ENCODE results near the gene RPS21.

Gene RPS21

DNA sequence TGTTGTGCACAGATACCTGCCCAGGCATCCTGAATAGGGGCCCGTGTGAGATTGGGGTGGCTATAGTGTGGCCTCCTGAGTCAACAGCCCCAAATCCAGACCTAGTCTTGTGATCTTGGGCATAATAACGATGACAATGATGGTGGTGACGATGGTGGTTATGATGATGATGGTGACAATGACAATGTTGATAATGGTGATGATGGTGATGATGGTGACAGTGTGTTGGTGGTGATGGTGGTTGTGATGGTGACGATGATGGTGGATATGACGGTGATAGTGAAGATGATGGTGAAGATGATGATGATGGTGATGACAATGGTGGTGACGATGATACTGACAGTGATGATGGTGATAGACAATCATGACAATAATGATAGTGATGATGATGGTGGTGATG lies 5.1 kb upstream of the RPS21 start:
- no peak for DNase-seq

DNA sequence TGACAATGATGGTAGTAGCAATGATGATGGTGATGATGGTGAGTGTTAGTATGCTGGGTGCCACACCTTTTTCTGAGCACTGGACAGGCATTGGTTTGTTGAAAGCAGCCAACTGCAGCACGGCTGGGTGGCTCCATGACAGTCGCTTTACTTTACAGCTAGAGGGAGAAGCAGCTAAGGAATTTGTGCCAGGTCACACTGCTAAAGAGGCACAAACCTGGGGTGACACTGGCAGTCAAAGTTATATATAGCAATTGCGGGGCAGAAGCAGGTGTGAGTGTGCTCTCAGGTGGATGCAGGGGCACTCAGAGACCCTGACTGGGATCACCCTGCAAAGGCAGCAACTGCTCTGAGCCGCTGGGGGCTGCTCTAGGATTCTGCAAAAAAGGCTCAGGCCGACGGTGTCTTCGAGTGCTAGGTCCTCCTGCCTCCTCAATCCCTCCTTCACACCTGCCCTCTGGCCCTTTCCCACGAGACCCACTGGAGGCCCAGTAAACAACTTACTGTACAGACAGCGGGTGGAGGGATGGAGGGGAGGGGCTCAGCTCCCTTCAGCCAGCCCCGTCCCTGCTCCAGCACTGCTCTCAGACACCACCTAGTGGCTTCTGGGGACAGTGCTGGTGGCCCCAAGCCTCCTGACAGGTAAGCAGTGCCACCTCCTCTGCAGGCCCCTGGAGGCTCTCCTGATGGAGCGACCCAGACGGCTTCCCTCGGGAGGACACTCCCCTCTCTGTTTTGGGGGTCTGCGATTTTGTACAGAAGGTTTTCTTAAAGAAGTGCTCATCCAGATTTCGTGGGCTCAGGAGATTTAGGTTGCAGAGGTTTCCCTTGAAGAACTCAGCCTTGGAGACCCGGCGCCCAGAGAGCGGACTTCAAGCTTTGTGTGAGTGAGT lies 4.4 kb upstream of the RPS21 start:
- peak; percentile 38 for DNase-seq

DNA sequence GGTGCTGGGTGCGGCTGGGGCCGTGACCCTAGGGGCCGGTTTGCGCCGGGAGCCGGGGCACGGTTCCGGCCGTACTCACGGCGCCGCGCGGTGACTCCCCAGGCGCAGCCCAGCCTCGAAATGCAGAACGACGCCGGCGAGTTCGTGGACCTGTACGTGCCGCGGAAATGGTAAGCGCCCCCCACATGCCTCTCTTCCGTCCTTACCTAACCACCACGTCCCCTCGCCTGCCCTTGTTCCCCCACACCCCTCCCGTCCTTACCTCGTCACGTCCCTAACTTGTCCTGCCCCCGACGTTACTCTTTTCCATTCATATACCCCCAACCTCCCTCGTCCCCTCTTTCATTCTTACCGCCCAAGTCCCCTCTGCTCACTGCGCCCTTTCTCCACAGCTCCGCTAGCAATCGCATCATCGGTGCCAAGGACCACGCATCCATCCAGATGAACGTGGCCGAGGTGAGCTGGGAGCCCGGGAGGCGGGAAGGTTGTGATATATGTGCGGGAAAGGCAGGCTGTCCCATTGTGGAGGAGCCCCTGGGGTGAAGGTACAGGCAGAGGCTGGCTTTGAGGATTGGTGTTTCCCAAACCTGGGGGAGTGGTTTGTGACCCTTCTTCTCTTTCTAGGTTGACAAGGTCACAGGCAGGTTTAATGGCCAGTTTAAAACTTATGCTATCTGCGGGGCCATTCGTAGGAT lies 463 bp downstream of the RPS21 start:
- DNase-seq: no peak

DNA sequence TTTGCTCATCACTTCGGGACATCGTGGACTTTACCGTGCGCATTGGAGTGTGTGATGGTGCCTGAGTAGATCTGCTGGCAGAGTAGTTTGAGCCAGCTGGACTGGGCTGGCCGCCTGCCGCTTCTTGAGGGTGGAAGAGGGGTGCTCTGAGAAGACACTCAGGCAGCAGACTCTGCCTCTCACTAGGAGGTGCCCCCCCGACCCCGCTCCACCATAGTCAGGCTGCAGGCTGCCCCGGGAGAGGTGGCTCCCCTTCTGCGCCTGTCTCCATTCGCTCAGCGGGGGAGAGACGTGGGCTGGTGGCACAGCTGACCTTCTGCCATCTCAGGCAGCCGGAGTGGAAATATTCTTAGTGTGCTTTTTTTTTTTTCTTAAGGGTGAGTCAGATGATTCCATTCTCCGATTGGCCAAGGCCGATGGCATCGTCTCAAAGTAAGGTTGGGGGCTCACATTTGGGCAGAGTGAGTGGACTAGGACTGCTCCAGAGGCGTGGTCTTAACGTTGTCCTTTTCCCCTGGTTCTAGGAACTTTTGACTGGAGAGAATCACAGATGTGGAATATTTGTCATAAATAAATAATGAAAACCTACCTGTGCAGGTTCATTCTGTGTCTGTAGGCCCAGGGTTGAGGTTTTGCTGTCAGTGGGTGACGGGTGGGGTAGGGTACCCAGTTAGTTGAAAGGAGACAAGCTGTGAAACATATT lies 1.2 kb downstream of the RPS21 start:
- no peak for DNase-seq

DNA sequence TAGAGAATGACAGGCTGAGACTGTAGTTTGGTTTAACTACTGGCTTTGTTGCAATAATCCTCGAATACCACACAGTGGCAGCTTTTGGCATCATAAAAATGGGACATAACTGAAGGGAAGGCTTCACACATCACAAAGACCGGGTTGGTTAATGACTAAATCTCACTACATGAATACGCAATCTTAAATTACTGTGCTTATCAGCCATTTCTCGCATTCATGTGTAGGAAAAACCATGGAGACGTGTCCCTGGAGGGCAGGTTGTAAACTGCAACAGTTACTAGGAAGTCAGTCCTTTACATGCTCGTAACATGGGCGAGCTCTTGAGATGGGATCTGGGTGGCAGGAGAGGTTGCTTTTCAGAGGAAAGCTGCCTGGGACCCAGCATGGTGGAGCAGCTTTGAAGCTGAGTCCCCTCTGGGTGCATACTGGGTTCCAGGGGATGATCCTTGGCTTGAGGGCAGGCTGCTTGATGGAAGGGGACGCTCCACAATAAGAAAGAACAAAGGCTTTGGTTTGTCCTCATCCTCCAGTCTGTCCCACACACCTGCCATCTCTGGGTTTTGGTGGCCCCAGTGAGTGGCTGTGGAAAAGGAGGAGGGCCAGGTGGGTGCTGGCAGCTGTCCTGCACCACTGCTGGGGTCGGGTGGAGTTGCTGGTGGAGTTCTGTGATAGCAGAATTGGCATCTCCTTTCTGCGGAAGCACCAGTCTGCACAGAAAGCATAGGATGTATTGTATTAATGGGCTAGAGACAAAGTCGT lies 2.1 kb downstream of the RPS21 start:
- DNase-seq: no peak

DNA sequence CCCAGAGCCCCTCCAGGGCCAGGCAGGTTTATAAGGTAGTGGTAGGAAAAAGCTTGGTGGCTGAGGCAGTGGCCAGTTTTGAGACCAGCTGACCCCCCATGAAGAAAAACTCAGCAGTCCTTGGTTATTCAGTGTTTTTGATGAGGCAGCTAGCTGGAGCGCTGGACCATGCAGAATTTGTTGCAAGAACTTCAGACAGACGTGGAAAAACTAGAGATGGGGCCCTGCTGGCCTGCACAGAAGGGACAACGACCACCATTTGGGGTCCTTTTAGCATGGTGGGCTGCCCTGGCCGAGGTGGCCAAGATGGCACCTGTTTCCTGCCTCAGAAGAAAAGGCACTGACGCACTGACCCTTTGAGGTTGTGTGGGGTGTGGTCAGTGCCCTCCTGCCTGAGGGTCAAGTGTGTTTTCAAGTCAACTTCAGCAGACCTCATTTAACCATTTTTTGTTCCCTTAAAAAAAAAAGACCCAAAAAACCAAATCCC lies 2.7 kb downstream of the RPS21 start:
- no peak for DNase-seq

DNA sequence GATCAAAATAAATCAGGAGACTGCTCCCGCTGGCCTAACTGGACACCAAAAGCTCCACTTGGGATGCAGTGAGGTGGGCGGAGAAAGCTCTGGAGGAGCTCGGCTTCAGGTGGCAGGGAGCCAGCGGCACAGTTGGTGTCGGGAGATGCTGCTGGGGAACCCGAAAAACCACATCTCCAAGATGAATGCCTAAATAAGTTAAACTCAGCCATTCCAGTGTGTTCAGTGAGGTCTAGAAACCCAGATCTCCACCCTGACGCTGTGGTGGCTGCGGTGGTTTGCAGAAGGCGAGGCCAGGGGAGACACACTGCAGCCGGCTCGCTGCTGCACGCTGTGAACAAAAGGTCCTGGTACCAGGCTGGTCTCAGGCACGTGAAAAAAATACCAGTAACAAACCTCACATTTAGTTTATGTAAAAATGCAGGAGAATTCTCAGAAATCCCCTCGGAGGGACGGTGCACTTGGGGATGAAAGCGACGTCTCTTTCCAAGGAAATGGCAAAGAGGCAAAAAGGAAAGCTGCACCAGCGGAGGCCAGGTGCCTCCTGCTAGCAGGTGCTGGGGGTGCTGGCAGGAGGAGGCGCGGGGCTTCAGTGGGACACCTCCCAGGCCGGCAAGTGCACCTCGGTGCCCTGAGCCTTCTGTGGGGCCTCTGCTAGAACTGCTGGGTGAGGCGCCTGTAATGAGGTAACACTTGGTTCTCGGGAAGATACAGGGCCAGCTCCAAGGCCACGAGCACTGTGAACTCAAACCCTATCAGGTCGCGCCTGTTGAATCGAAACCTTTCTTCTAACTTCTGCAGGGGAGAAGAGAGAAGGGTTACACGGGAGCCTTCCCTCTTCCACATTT lies 3.6 kb downstream of the RPS21 start:
- no peak for DNase-seq

DNA sequence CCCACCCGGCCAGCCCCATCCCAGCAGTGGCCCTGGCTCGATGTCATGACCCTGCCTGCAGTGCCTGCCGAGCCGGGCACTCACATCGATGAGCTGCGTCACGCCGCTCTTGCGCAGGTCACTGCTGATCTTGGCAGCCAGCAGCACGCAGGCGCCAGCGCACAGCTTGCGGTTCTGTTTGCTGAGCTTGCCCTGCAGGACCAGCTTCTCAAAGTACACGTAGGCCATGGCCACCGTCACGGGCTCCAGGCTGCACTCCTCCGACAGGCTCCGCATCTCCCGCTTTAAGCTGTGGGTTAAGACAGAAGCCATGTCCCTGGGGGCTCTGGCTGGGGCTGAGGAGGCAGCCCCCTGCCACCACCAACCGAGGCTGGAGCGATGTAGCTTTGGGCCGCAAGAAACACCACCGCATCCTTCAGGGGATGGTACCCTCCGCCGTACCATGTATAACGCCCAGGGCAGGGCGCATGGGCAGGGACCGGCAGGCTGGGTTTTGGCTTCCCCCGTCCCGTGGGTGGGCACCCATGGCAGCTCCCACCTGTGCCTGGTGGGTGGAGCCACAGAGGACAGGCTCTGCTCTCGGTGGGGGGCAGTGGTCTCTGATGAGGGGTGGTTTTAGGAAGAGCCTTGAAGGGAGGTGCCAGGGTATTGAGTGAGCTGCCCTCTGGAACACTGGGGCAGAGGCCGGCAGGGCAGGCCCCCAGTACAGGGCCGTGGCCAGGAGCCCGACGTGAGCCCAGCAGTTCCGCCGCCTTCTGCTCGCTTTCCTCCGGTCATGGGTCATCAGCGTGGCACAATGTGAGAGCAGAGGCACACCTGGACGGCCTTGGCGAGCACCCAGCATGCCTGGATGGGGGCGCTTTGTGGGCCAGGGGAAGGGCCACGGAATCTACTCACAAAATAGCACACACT lies 4.5 kb downstream of the RPS21 start:
- DNase-seq: no peak

DNA sequence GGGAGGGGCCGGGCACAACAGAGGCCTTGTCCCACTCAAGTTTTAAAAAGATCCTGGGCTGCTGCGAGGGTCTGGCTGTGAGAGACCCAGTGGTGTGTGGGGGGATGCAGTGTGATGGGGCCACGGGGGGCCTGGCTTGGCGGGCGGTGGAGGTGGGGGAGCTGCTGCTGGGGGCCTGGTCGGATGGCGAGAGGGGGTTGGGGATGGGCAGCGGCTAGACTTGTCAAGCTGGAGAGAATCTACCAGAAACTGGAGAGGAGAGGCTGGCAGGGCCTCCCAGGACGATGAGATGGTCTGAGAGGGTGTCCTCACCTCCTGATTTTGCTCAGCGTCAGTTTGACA lies 5.1 kb downstream of the RPS21 start:
- no peak for DNase-seq

DNA sequence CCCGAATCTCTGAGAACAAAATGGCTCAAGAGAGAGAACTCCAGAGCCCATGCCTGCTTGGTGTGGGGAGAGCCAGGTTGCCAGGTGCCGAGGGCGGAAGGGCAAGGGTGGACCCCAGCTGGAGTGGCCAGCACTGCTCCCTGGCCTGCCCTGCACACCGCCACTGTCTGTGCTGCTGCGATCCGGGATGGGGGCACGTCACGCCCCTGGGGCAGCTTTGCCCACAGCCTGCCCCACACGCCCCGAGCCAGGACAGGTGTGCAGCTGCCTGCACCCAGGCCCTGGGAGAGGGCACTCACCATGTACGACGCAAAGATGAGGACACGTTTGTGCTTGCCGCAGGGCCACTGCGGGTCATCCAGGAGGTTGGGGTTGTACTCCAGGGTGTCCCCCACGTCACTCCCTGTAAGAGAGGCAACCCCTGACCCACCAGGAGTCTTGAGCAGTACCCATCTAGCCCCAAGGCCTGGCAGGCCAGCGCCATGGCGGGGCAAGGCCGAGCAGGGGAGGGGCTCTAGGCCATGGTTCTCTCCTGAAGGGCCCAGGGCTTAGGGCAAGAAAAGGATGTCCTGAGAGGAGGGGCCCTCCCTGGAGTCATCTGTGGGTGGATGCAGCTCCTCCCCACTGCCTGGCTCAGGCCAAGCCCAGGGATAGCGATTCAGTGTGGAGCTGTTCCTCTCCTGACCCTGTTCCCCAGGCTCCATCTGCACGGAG lies 5.9 kb downstream of the RPS21 start:
- no peak for DNase-seq

DNA sequence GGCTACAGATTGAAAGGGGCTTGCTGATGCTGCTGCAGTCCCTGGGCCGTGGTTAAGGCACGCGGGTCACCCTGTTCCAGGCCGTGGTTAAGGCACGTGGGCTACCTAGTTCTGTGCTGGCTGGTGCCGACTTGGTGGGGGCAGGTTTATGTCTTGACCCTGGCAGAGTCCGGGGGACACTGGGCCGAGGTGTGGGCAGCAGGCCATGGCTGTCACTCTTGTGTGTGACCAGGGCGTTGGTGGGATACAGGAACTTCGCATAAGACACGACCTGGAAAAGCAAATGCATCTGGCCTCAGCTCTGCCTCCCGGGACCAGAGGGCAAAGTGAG lies 6.4 kb downstream of the RPS21 start:
- no peak for DNase-seq

DNA sequence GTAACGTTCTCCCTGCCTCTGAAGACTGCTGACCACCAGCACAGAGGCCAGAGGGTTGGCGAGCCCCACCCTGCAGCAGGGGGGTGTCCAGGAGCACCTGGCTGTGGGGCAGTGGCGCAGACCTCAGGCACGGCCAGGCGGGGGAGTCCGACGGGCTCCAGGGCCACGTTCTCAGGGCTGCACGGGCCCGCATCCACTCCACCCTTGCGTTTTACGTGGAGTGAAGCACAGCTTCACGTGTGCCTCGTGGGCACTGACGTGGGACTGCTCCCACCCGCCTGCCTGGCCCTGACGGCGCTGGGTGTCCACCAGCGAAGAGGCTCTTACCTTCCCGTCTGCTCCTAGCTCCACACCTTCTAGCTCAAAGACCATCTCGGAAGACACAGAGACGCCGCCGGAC lies 6.9 kb downstream of the RPS21 start:
- no peak for DNase-seq

DNA sequence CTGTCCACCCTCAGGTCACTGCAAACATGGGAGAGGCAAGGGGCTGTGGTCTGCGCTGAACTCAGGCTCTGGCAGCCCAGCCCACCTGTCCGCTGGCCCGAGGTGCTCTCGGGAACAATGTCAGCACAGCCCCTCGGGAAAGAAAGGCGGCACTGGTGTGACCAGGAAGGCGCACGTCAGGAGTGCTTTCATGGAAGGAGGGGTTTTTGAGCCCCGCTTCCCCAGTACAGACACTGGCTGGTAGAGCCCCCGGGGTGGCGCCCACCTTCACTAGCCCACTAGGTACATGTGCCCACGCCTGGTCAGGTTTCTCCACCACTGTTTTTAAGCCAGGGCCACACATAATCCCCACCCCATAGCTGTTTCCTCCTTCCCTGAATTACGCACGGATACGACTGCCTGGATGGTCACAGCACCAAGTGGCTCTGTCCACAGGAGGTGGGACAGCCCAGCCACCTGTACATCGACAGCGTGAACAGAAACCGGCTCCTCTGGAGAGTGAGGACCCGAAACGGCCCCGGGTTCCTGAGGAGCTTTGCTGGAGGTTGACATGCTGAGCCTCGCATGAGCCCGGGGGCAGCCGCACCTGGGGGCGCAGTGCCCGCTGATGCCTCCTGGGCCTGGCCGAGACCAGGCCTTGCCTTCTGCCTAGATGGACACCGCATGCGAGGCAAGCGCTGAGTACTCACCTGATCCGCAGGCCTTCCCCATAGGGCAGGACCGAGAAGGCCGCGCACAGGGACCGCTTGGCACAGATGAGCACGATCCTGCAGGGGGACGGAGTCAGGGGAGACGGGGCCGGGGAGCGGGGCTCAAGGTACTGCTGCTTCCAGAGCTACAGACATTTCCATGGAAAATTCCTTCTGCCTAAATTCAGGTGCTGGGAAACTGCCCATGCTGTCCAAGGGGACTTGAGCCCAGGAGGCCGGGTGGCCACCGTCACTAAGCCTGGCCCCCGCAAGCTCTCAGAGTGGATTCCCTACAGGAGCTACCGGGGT lies 7.6 kb downstream of the RPS21 start:
- no peak for DNase-seq

DNA sequence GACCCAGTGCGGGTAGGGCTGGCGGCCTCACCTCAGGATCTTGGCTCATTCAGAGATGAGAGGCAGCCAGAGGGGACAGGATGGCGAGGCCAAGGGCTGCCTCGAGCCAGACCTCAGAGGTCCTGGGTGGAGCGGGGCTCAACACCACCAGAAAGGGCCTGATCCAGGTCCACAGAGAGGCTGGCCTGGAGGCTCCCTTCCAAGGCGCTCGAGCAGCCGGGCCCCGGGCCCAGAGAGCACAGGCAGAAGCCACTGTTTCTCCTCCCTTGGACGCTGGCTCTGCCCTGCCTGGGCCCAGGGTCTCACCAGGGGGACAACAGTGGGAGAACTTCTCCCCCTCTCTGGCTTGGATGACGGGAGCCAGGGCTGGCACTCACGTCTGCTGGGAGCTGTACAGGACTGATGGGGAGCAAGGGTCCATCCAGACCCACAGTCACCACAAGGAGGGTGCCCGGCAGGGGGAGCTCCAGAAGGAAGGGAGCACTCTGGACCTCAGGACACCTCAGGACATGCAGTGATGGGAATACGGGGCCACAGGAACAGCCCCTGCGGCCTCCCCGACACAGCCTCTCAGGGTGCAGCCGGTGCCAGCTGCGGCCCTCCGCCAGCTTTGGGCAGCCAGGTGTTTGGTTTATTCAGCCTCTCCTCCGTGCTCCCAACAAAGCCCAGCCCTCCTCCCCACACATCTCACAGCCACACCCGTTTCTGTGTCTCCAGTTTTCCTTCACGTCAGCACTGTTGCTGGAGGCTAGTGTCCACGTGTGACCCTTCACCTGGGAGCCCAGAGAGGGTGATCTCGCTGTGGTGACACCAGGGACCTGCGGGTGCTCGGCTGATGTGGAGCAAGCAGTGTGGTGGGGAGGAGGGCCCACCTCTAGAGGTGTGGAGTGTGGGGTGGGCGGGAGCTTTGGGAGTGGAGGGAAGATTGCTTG lies 8.7 kb downstream of the RPS21 start:
- DNase-seq: no peak

DNA sequence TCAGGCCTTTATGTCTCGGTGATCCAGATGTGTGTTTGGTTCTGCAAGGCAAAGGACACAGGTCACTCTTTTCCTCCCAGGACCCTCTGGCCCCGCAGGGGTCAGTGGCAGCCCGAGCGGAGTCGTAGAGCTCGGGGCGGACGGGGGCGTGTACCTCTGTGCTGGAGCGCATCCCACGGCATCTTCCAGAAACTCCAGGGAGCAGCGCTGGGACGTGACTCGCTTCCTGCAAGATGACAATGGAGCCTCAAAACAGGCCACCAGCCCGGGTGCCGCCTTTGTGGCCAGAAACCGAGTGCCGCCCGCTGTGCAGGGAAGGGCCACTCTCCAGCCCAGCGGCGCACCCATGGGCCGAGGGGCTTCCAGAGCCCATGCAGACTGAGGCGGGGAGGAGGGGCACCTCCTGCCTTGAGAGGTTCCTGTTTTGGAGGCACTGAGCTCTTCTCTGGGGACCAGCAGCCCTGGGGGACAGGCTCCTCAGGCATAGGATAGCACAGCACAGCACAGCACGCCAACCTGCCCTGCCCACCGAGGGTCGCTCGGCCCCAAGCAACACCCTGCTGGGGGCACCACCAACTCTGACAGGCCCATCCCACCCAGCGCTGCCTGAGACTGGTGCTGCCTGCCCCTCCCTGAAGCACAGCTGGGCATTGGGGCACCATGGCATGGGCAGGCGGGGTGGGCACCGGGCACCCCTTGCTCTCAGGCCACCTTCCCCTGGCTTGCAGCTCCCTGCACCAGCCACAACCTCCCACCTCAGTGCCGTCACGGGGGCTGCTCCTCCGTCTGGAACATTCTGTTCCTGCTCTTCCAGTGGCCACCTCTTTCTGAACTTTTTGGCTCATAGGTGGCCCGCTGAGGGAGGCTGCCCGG lies 9.7 kb downstream of the RPS21 start:
- DNase-seq: no peak

DNA sequence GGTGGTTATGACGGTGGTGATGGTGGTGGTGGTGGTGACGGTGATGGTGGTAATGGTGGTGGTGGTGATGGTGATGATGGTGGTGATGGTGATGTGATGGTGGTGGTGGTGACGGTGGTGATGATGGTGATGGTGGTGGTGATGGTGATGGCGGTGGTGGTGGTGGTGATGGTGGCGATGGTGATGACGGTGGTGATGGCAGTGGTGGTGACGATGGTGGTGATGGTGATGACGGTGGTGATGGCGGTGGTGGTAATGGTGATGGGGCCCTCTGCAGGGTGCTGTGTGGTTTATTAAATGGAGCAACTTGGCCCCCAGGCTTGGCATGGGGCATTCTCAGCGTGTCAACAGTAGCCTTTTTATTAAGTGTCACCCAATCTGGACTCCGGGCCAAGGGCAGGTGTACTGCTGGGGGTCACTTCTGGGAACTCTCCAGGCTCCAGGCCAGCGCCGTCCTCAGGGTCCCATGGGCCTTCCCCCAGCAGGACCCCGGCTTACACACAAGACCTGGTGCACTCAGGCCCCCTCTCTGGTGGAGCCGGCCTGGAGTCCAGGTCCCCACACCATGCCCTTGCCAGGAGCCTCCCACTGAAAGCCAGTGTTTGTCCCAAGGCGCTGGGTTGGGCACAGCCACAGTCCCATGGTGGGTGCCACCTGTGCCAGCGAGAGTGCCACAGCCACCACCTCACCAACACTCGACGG lies 11.4 kb downstream of the RPS21 start:
- DNase-seq: no peak
